SK-N-SH (cell line): ENCODE measurements around the gene TADA2B. TPM values are rescaled to one million over a fixed set of nuclear protein-coding genes. Genes with fewer than 3 reads are reported as not detected.
A peak's percentile ranks its signal among the peaks of the same experiment; 100 is the strongest.

Source experiments
- CTCF ChIA-PET: fragments of 300-600, 350-600 bp; formaldehyde crosslinking; extraction: SDS; loops from one replicate; lab custom pipeline; 2021; lab: Yijun Ruan, JAX
- POLR2A ChIA-PET: fragments of 350-600 bp; sonication (Branson Sonifier 250); formaldehyde crosslinking; extraction: SDS; loops from one replicate; lab custom pipeline; 2020; ENCODE audit warnings: antibody characterized with exemption, inconsistent platforms; lab: Yijun Ruan, JAX
- DNase-seq: peaks from one replicate; pipeline ENCODE4 v3.0.0; 2012
- H2AFZ ChIP-seq: fragments of 200-600 bp; sonication (generic); 2 replicates; pipeline ENCODE4 v1.8.1; 2016; ENCODE audit warnings: antibody characterized with exemption, mild to moderate bottlenecking, low read depth
- H3F3A ChIP-seq: fragments of 200-600 bp; sonication (generic); replicated peaks from 2 replicates; pipeline ENCODE3; 2016; ENCODE audit warnings: antibody characterized with exemption, mild to moderate bottlenecking; ENCODE audit not compliant: insufficient read depth
- H3K27ac ChIP-seq, 2 experiments: fragments of 200-500 bp in 1 of 2; fragments of 200-600 bp in 1 of 2; sonication (Bioruptor generic) in 1 of 2; sonication (generic), shearing (Covaris generic) in 1 of 2; 2 replicates each; pipeline versions ENCODE4 v1.5.1 to v1.6.1; 2014 to 2016; ENCODE audit warnings: low read depth in 2 of 2, inconsistent platforms in 1 of 2, low read length in 1 of 2, mild to moderate bottlenecking in 1 of 2, mixed read lengths in 1 of 2
- H3K27me3 ChIP-seq: fragments of 200-600 bp; sonication (generic), shearing (Covaris generic); 2 replicates; pipeline ENCODE4 v1.6.1; 2016; ENCODE audit warnings: mixed run types; ENCODE audit not compliant: insufficient read depth
- H3K36me3 ChIP-seq, 2 experiments: fragments of 200-500 bp in 1 of 2; fragments of 200-600 bp in 1 of 2; sonication (Bioruptor generic) in 1 of 2; sonication (generic) in 1 of 2; replicated peaks in 1 of 2; 2 replicates each; pipeline versions ENCODE3 to v1.5.1; 2014 to 2016; ENCODE audit warnings: low read length in 1 of 2, mild to moderate bottlenecking in 1 of 2; ENCODE audit not compliant: insufficient read depth in 2 of 2, control insufficient read depth in 1 of 2
- H3K4me1 ChIP-seq, 2 experiments: fragments of 200-500 bp in 1 of 2; fragments of 200-600 bp in 1 of 2; sonication (Bioruptor generic) in 1 of 2; sonication (generic), shearing (Covaris generic) in 1 of 2; 2 replicates each; pipeline versions ENCODE4 v1.5.1 to v1.6.1; 2014 to 2016; ENCODE audit warnings: low read depth in 1 of 2, low read length in 1 of 2, mixed run types in 1 of 2; ENCODE audit not compliant: insufficient read depth in 2 of 2, control insufficient read depth in 1 of 2
- H3K4me2 ChIP-seq: fragments of 200-600 bp; sonication (generic), shearing (Covaris generic); 2 replicates; pipeline ENCODE4 v1.6.1; 2017; ENCODE audit warnings: mixed run types
- H3K4me3 ChIP-seq, 2 experiments: fragments of 200-500 bp in 1 of 2; fragments of 200-600 bp in 1 of 2; sonication (Bioruptor generic) in 1 of 2; sonication (generic), shearing (Covaris generic) in 1 of 2; 2 replicates each; pipeline versions ENCODE4 v1.5.1 to v1.8.1; 2014 to 2016; ENCODE audit warnings: low read depth in 2 of 2, inconsistent platforms in 1 of 2, low read length in 1 of 2, mild to moderate bottlenecking in 1 of 2, mixed read lengths in 1 of 2, moderate library complexity in 1 of 2
- H3K79me2 ChIP-seq: fragments of 200-600 bp; sonication (generic); 2 replicates; pipeline ENCODE4 v1.8.1; 2017; ENCODE audit warnings: mild to moderate bottlenecking; ENCODE audit not compliant: insufficient read depth
- H3K9ac ChIP-seq: fragments of 200-600 bp; sonication (generic); 2 replicates; pipeline ENCODE4 v1.6.1; 2017; ENCODE audit warnings: mixed run types
- H3K9me2 ChIP-seq: fragments of 200-600 bp; sonication (generic); 2 replicates; pipeline ENCODE4 v1.6.1; 2017; ENCODE audit warnings: mixed run types
- H3K9me3 ChIP-seq: fragments of 200-600 bp; sonication (generic); 2 replicates; pipeline ENCODE4 v1.6.1; 2017; ENCODE audit warnings: mixed run types, mild to moderate bottlenecking, moderate library complexity
- H4K20me1 ChIP-seq: fragments of 200-600 bp; sonication (generic); 2 replicates; pipeline ENCODE4 v1.6.1; 2017; ENCODE audit warnings: mild to moderate bottlenecking, mixed run types; ENCODE audit not compliant: insufficient read depth
- CTCF ChIP-seq: fragments of 200-600 bp; sonication (generic); IDR thresholded peaks from 2 replicates; pipeline ENCODE4 v1.6.1; 2017; ENCODE audit warnings: antibody characterized with exemption, mild to moderate bottlenecking, moderate library complexity
- ELF1 ChIP-seq: IDR thresholded peaks from 2 replicates; pipeline ENCODE4 v1.4.0; 2012
- EP300 ChIP-seq, 2 experiments: IDR thresholded peaks; 2 replicates each; pipeline versions ENCODE4 v1.4.0 to v1.6.1; 2012; ENCODE audit warnings: borderline replicate concordance in 1 of 2, low read depth in 1 of 2, low read length in 1 of 2
- EZH2phosphoT487 ChIP-seq: fragments of 200-600 bp; sonication (generic); IDR thresholded peaks from 2 replicates; pipeline ENCODE4 v1.6.1; 2017; ENCODE audit warnings: low read depth, mixed run types, mild to moderate bottlenecking, antibody characterized with exemption, moderate library complexity, borderline replicate concordance
- FOXM1 ChIP-seq: IDR thresholded peaks from 2 replicates; pipeline ENCODE4 v1.4.0; 2012; ENCODE audit warnings: low read depth, mild to moderate bottlenecking
- GABPA ChIP-seq: IDR thresholded peaks from 2 replicates; pipeline ENCODE4 v1.4.0; 2012; ENCODE audit warnings: low read depth, mild to moderate bottlenecking
- GATA2 ChIP-seq: sonication (generic); formaldehyde crosslinking; IDR thresholded peaks from 2 replicates; pipeline ENCODE4 v1.5.0; 2020; ENCODE audit warnings: mild to moderate bottlenecking, missing genetic modification reagents
- IRF3 ChIP-seq: fragments of 150-350 bp; IDR thresholded peaks from 2 replicates; pipeline ENCODE4 v1.6.1; 2016; ENCODE audit warnings: mild to moderate bottlenecking, low read depth, low read length
- JUND ChIP-seq: IDR thresholded peaks from 2 replicates; pipeline ENCODE4 v1.4.0; 2012
- MEF2A ChIP-seq: IDR thresholded peaks from 2 replicates; pipeline ENCODE4 v1.4.0; 2012; ENCODE audit warnings: low read depth, borderline replicate concordance
- POLR2AphosphoS5 ChIP-seq: IDR thresholded peaks from 2 replicates; pipeline ENCODE4 v1.6.1; 2012; ENCODE audit warnings: low read depth, low read length
- REST ChIP-seq: IDR thresholded peaks from 2 replicates; pipeline ENCODE4 v1.6.1; 2012; ENCODE audit warnings: mild to moderate bottlenecking, low read depth, low read length, moderate library complexity
- SIN3A ChIP-seq: IDR thresholded peaks from 2 replicates; pipeline ENCODE4 v1.6.1; 2012; ENCODE audit warnings: low read depth, mild to moderate bottlenecking, low read length, moderate library complexity, borderline replicate concordance
- TEAD4 ChIP-seq: IDR thresholded peaks from 2 replicates; pipeline ENCODE4 v1.4.0; 2012; ENCODE audit warnings: mild to moderate bottlenecking, borderline replicate concordance; ENCODE audit not compliant: insufficient read depth
- WGBS: methylation state at CpG from one replicate; pipeline ENCODE4 v1.1.6; 2017; ENCODE audit warnings: low lambda C conversion rate; 5-methylcytosine and 5-hydroxymethylcytosine counted together
- polyA plus RNA-seq, 3 experiments: library from polyadenylated mRNA; depleted of rRNA; stranded (reverse); fragments of >200 nt; gene quantifications; 2 replicates each; pipeline ENCODE4 v1.2.3, GENCODE V29; 2012
- TF ChIP-seq, protein P1 (sequence below): fragments of 150-350 bp; IDR thresholded peaks from 2 replicates; pipeline ENCODE4 v1.6.1; 2017; ENCODE audit warnings: antibody characterized with exemption, low read length, low read depth, borderline replicate concordance

TADA2B gene
- polyA plus RNA-seq, 1 of the 3 experiments (the other 2 are of a cell fraction) = 8.0 TPM

- Histone ChIP-seq H3K27me3 (no peaks in the 10 kb centered on the region), H3K9me3 (no peaks in the 10 kb centered on the region), H3K4me2 (no peak overlapping the region), H3K27ac (no peak overlapping the region), H3K9ac (no peak overlapping the region), H4K20me1 (no peaks in the 10 kb centered on the region; the same call in 1 of the 2 replicates), H3K4me1 (0 out of 4 replicates have a peak, but pooled peaks cover 0 to 4% of the 10 kb centered on the region in 2 experiments), H3K9me2 (no peaks in the 10 kb centered on the region), H3K4me3 (no peak overlapping the region), H3K36me3 (peaks cover 59 to 71% of the 10 kb centered on the region in 2 experiments), H2AFZ (no peak overlapping the region), H3F3A (peaks cover 37% of the 10 kb centered on the region), H3K79me2 (peaks cover 52% of the 10 kb centered on the region; the same call in 1 of the 2 replicates)
- ChIA-PET CTCF (interaction anchor here (1.4 kb wide), 1 partner anchor 11 kb away, joined by 4 read pairs; no protein-coding TSS in a partner anchor), POLR2A (interaction anchor here (1.3 kb wide), 1 partner anchor 9 kb away, joined by 5 read pairs; the partner anchor contains the start of gene GRPEL1)
- 0 out of 2 replicates have a peak, but pooled peaks have one; percentile 20 for TF ChIP-seq POLR2AphosphoS5
- no peak for TF ChIP-seq GABPA
- DNase-seq = no peak
- WGBS = 95% methylated on average over 3 of the region's 3 CpGs
These were observed 15.6 kb downstream of the TADA2B start for GRCh38 chr4:7058792-7059191.

DNA sequence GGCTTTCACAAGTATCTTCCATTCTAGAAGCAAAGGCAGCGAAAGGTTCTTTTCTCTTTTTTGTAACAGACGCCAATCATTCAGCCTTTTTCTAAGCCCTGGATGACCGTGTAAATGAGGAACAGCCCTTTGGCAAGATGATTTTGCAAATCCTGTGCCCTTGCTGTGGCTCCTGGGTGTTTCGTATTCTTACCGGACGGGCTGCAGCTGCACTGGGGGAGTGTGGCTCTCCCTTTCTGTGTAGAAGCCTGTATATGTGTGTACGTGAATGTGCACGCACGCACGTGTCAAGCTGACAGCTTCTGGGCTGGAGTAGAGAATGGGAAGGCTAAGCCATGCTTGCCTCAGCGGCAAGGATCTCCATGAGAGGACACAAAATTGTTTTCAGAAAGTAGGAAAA lies 16.5 kb downstream of the TADA2B start:
- Histone ChIP-seq H3K27me3 (no peaks in the 10 kb centered on the region), H2AFZ (no peak overlapping the region), H3K27ac (no peak overlapping the region), H3K9me2 (no peaks in the 10 kb centered on the region), H3K4me2 (no peak overlapping the region), H3K79me2 (peaks cover 54% of the 10 kb centered on the region; the same call in 1 of the 2 replicates), H3K9ac (no peak overlapping the region), H3K4me3 (no peak overlapping the region), H3K9me3 (no peaks in the 10 kb centered on the region), H4K20me1 (peaks cover 2% of the 10 kb centered on the region; the same call in 1 of the 2 replicates), H3K36me3 (peaks cover 66 to 69% of the 10 kb centered on the region in 2 experiments), H3K4me1 (0 out of 4 replicates have a peak, but pooled peaks cover 0 to 3% of the 10 kb centered on the region in 2 experiments), H3F3A (peaks cover 32% of the 10 kb centered on the region)
- DNase-seq = no peak
- ChIA-PET POLR2A (interaction anchor here (0.6 to 1.3 kb wide), 2 partner anchors 9 to 13 kb away, joined by 3 to 5 read pairs; partner anchors contain the start of gene GRPEL1), CTCF (interaction anchor here (3.2 kb wide), 1 partner anchor 11 kb away, joined by 19 read pairs; no protein-coding TSS in a partner anchor)
- TF ChIP-seq FOXM1 = no peak
- TF ChIP-seq JUND = no peak
- TF ChIP-seq TEAD4 = no peak
- no peak for TF ChIP-seq SIN3A
- no peak for TF ChIP-seq MEF2A
- TF ChIP-seq CTCF = no peak
- TF ChIP-seq, protein P1, sequence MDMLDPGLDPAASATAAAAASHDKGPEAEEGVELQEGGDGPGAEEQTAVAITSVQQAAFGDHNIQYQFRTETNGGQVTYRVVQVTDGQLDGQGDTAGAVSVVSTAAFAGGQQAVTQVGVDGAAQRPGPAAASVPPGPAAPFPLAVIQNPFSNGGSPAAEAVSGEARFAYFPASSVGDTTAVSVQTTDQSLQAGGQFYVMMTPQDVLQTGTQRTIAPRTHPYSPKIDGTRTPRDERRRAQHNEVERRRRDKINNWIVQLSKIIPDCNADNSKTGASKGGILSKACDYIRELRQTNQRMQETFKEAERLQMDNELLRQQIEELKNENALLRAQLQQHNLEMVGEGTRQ = no peak
- TF ChIP-seq EZH2phosphoT487 = no peak
- TF ChIP-seq ELF1 = no peak
- TF ChIP-seq IRF3 = no peak
- no peak for TF ChIP-seq EP300 (IDR thresholded peaks at IDR 0.05; ENCODE audit: borderline replicate concordance in 1 of 2, low read depth in 1 of 2, low read length in 1 of 2)
- no peak for TF ChIP-seq REST
- TF ChIP-seq GATA2 (CRISPR knock-in tag) = no peak
- 97% methylated on average over 11 of the region's 11 CpGs for WGBS
